WTC11 (cell line): ENCODE results near the gene CRACDL. TPM values are rescaled to one million over a fixed set of nuclear protein-coding genes. Genes with fewer than 3 reads are reported as not detected.

Source experiments
- ATAC-seq: fragments of 200-7000 bp; cut with Tn5 transposase; 2 replicates; pipeline ENCODE4 v1.10.0; 2021; ENCODE audit warnings: mild to moderate bottlenecking, moderate library complexity
- CTCF ChIA-PET: fragments of 300-600 bp; sonication (Branson Sonifier 250); formaldehyde crosslinking; loops from one replicate; lab custom pipeline; 2021; ENCODE audit warnings: antibody characterized with exemption; lab: Charles Lee
- POLR2A ChIA-PET: fragments of 350-600 bp; sonication (Branson Sonifier 250); formaldehyde crosslinking; loops from one replicate; lab custom pipeline; 2021; ENCODE audit warnings: antibody characterized with exemption; lab: Charles Lee
- DNase-seq: peaks from one replicate; pipeline ENCODE4 v3.0.0; 2021; ENCODE audit warnings: low spot score
- H3K27ac Mint-ChIP-seq: 2 replicates; pipeline ENCODE4 v1.8.0; 2021; ENCODE audit warnings: mixed read lengths
- H3K27me3 Mint-ChIP-seq: 2 replicates; pipeline ENCODE4 v1.8.0; 2021; ENCODE audit warnings: low read depth, mild to moderate bottlenecking, moderate library complexity, mixed read lengths
- H3K36me3 Mint-ChIP-seq: 2 replicates; pipeline ENCODE4 v1.8.0; 2021; ENCODE audit warnings: mixed read lengths
- H3K4me1 Mint-ChIP-seq: 2 replicates; pipeline ENCODE4 v1.8.0; 2022; ENCODE audit warnings: mixed read lengths
- H3K4me3 Mint-ChIP-seq: 2 replicates; pipeline ENCODE4 v1.8.0; 2021; ENCODE audit warnings: mild to moderate bottlenecking, moderate library complexity, mixed read lengths
- H3K9me3 Mint-ChIP-seq: 2 replicates; pipeline ENCODE4 v1.8.0; 2021; ENCODE audit warnings: mixed read lengths
- ATF2 ChIP-seq: sonication (generic); formaldehyde crosslinking; IDR thresholded peaks from 2 replicates; pipeline ENCODE4 v1.8.1; 2022; ENCODE audit warnings: low read depth, missing genetic modification reagents, borderline replicate concordance
- ATF3 ChIP-seq: sonication (generic); formaldehyde crosslinking; conservative IDR thresholded peaks from 2 replicates; pipeline ENCODE4 v1.8.1; 2022; ENCODE audit warnings: mild to moderate bottlenecking, missing genetic modification reagents
- E2F4 ChIP-seq: sonication (generic); formaldehyde crosslinking; IDR thresholded peaks from 2 replicates; pipeline ENCODE4 v1.8.1; 2022; ENCODE audit warnings: low read depth, mild to moderate bottlenecking, moderate library complexity, missing genetic modification reagents, borderline replicate concordance
- ERG ChIP-seq: fragments of 250-450 bp; sonication (Bioruptor Pico); IDR thresholded peaks from 2 replicates; pipeline ENCODE4 v1.8.0; 2021; ENCODE audit warnings: mild to moderate bottlenecking
- ESRRA ChIP-seq: sonication (generic); formaldehyde crosslinking; IDR thresholded peaks from 2 replicates; pipeline ENCODE4 v1.8.1; 2022; ENCODE audit warnings: mild to moderate bottlenecking, missing genetic modification reagents, borderline replicate concordance
- ETV6 ChIP-seq: sonication (generic); formaldehyde crosslinking; IDR thresholded peaks from 2 replicates; pipeline ENCODE4 v1.8.1; 2022; ENCODE audit warnings: mild to moderate bottlenecking, missing genetic modification reagents
- FOXK1 ChIP-seq: sonication (generic); formaldehyde crosslinking; IDR thresholded peaks from 2 replicates; pipeline ENCODE4 v1.8.0; 2022; ENCODE audit warnings: mild to moderate bottlenecking, moderate library complexity, missing genetic modification reagents
- GTF2I ChIP-seq: fragments of 250-450 bp; sonication (Bioruptor Pico); conservative IDR thresholded peaks from 2 replicates; pipeline ENCODE4 v1.4.0; 2021; ENCODE audit warnings: mild to moderate bottlenecking
- IRF1 ChIP-seq: sonication (generic); formaldehyde crosslinking; IDR thresholded peaks from 2 replicates; pipeline ENCODE4 v1.8.0; 2023; ENCODE audit warnings: missing genetic modification reagents
- JAZF1 ChIP-seq: fragments of 250-450 bp; sonication (Bioruptor Pico); IDR thresholded peaks from 2 replicates; pipeline ENCODE4 v1.9.0; 2021; ENCODE audit warnings: moderate library complexity, mild to moderate bottlenecking, inconsistent platforms
- KAT7 ChIP-seq: sonication (generic); formaldehyde crosslinking; IDR thresholded peaks from 2 replicates; pipeline ENCODE4 v1.8.1; 2023; ENCODE audit warnings: missing genetic modification reagents, mild to moderate bottlenecking, borderline replicate concordance
- MAX ChIP-seq: sonication (generic); formaldehyde crosslinking; IDR thresholded peaks from 2 replicates; pipeline ENCODE4 v1.8.0; 2022; ENCODE audit warnings: mild to moderate bottlenecking, missing genetic modification reagents
- MLX ChIP-seq: sonication (generic); formaldehyde crosslinking; IDR thresholded peaks from 2 replicates; pipeline ENCODE4 v1.8.1; 2023; ENCODE audit warnings: mild to moderate bottlenecking, missing genetic modification reagents, moderate library complexity
- MXD4 ChIP-seq: fragments of 250-450 bp; sonication (Bioruptor Pico); IDR thresholded peaks from 2 replicates; pipeline ENCODE4 v1.8.0; 2021; ENCODE audit warnings: mild to moderate bottlenecking, moderate library complexity, borderline replicate concordance
- NFATC4 ChIP-seq: fragments of 250-450 bp; sonication (Bioruptor Pico); IDR thresholded peaks from 2 replicates; pipeline ENCODE4 v1.9.0; 2021; ENCODE audit warnings: mild to moderate bottlenecking
- NR1H2 ChIP-seq: sonication (generic); formaldehyde crosslinking; IDR thresholded peaks from 2 replicates; pipeline ENCODE4 v1.9.0; 2021; ENCODE audit warnings: mild to moderate bottlenecking, moderate library complexity, missing genetic modification reagents
- NR3C1 ChIP-seq: sonication (generic); formaldehyde crosslinking; conservative IDR thresholded peaks from 2 replicates; pipeline ENCODE4 v1.8.1; 2023; ENCODE audit warnings: low read depth, mild to moderate bottlenecking, missing genetic modification reagents
- PREB ChIP-seq: sonication (generic); formaldehyde crosslinking; IDR thresholded peaks from 2 replicates; pipeline ENCODE4 v1.8.1; 2022; ENCODE audit warnings: mild to moderate bottlenecking, missing genetic modification reagents, moderate library complexity, borderline replicate concordance
- PRRX2 ChIP-seq: fragments of 250-450 bp; sonication (Bioruptor Pico); IDR thresholded peaks from 2 replicates; pipeline ENCODE4 v1.8.0; 2021; ENCODE audit warnings: mild to moderate bottlenecking
- RELA ChIP-seq: sonication (generic); formaldehyde crosslinking; IDR thresholded peaks from 2 replicates; pipeline ENCODE4 v1.8.1; 2022; ENCODE audit warnings: missing genetic modification reagents, mild to moderate bottlenecking, borderline replicate concordance
- SOX15 ChIP-seq: fragments of 250-450 bp; sonication (Bioruptor Pico); IDR thresholded peaks from 2 replicates; pipeline ENCODE4 v1.9.0; 2021; ENCODE audit warnings: mild to moderate bottlenecking
- SP1 ChIP-seq: sonication (generic); formaldehyde crosslinking; conservative IDR thresholded peaks from 2 replicates; pipeline ENCODE4 v1.8.1; 2022; ENCODE audit warnings: missing genetic modification reagents
- USF2 ChIP-seq: sonication (generic); formaldehyde crosslinking; IDR thresholded peaks from 2 replicates; pipeline ENCODE4 v1.8.1; 2023; ENCODE audit warnings: mild to moderate bottlenecking, missing genetic modification reagents, moderate library complexity
- ZBTB21 ChIP-seq: sonication (generic); formaldehyde crosslinking; IDR thresholded peaks from 2 replicates; pipeline ENCODE4 v1.8.1; 2023; ENCODE audit warnings: mild to moderate bottlenecking, missing genetic modification reagents, borderline replicate concordance
- ZNF121 ChIP-seq: sonication (generic); formaldehyde crosslinking; IDR thresholded peaks from 2 replicates; pipeline ENCODE4 v1.8.0; 2023; ENCODE audit warnings: missing genetic modification reagents
- ZNF423 ChIP-seq: fragments of 250-450 bp; sonication (Bioruptor Pico); IDR thresholded peaks from 2 replicates; pipeline ENCODE4 v2.1.2; 2022; ENCODE audit warnings: mild to moderate bottlenecking, moderate library complexity
- ZNF425 ChIP-seq: fragments of 250-450 bp; sonication (Bioruptor Pico); conservative IDR thresholded peaks from 2 replicates; pipeline ENCODE4 v1.9.0; 2021; ENCODE audit warnings: mild to moderate bottlenecking
- total RNA-seq: library from RNA; stranded (reverse); gene quantifications from 3 replicates; pipeline ENCODE4 v1.2.3, GENCODE V29; 2021

Gene CRACDL
- total RNA-seq, 1 experiment from 2014 or later, result 0.72 TPM

GRCh38 chr2:98899041-98899702 lies 36.9 kb downstream of the CRACDL start:
- TF ChIP-seq ETV6 (CRISPR knock-in tag), result no peak
- no peak for TF ChIP-seq SOX15 (CRISPR knock-in tag)
- TF ChIP-seq KAT7 (CRISPR knock-in tag), result no peak
- TF ChIP-seq NR1H2 (CRISPR knock-in tag), result no peak
- no peak for TF ChIP-seq JAZF1 (CRISPR knock-in tag)
- no peak for TF ChIP-seq RELA (CRISPR knock-in tag)
- no peak for TF ChIP-seq SP1 (CRISPR knock-in tag)
- no peak for TF ChIP-seq ATF3 (CRISPR knock-in tag)
- no peak for TF ChIP-seq NFATC4 (CRISPR knock-in tag)
- no peak for TF ChIP-seq MLX (CRISPR knock-in tag)
- TF ChIP-seq USF2 (CRISPR knock-in tag), result no peak
- no peak for TF ChIP-seq ZBTB21 (CRISPR knock-in tag)
- no peak for TF ChIP-seq ATF2 (CRISPR knock-in tag)
- TF ChIP-seq ZNF425 (CRISPR knock-in tag), result no peak
- TF ChIP-seq GTF2I (CRISPR knock-in tag), result no peak
- no peak for TF ChIP-seq PRRX2 (CRISPR knock-in tag)
- TF ChIP-seq MXD4, result no peak
- TF ChIP-seq ESRRA, result no peak
- no peak for TF ChIP-seq ZNF423 (CRISPR knock-in tag)
- no peak for TF ChIP-seq MAX
- Mint-ChIP-seq H3K4me3 (no peak overlapping the region), H3K27ac (no peak overlapping the region), H3K36me3 (no peaks in the 10 kb centered on the region), H3K9me3 (peaks cover 5% of the 10 kb centered on the region), H3K27me3 (peaks cover 2% of the 10 kb centered on the region; the same call in 1 of the 2 replicates), H3K4me1 (peaks cover 6% of the 10 kb centered on the region)
- ChIA-PET POLR2A (no interaction called here), CTCF (no interaction called here)
- ATAC-seq (no peak), DNase-seq (no peak)

- POLR2A ChIA-PET, result no interaction called here
- Mint-ChIP-seq H3K4me3 (no peak overlapping the region), H3K36me3 (no peaks in the 10 kb centered on the region), H3K4me1 (no peaks in the 10 kb centered on the region), H3K27ac (no peak overlapping the region)
- DNase-seq (no peak), ATAC-seq (no peak)
- TF ChIP-seq SOX15 (CRISPR knock-in tag) (no peak), PREB (CRISPR knock-in tag) (no peak), E2F4 (CRISPR knock-in tag) (no peak), ZNF121 (CRISPR knock-in tag) (no peak), IRF1 (no peak), FOXK1 (CRISPR knock-in tag) (no peak), NR3C1 (no peak), ERG (CRISPR knock-in tag) (no peak)
- TF ChIP-seq, all 79 proteins: peak for 0
- Mint-ChIP-seq H3K27me3 (peaks cover 2% of the 10 kb centered on the region; the same call in 1 of the 2 replicates), H3K9me3 (peaks cover 5% of the 10 kb centered on the region)
- CTCF ChIA-PET, result no interaction called here
Measured at GRCh38 chr2:98898423-98898841, 37.6 kb downstream of the CRACDL start.
